ENCODE measurements around the gene PHLDB1.

GRCh38 chr11:118663381-118663780, 56.0 kb downstream of the PHLDB1 start:
- TF ChIP-seq POLR2A (IDR thresholded peaks at IDR 0.05), result no peak
- TF ChIP-seq, protein P1, sequence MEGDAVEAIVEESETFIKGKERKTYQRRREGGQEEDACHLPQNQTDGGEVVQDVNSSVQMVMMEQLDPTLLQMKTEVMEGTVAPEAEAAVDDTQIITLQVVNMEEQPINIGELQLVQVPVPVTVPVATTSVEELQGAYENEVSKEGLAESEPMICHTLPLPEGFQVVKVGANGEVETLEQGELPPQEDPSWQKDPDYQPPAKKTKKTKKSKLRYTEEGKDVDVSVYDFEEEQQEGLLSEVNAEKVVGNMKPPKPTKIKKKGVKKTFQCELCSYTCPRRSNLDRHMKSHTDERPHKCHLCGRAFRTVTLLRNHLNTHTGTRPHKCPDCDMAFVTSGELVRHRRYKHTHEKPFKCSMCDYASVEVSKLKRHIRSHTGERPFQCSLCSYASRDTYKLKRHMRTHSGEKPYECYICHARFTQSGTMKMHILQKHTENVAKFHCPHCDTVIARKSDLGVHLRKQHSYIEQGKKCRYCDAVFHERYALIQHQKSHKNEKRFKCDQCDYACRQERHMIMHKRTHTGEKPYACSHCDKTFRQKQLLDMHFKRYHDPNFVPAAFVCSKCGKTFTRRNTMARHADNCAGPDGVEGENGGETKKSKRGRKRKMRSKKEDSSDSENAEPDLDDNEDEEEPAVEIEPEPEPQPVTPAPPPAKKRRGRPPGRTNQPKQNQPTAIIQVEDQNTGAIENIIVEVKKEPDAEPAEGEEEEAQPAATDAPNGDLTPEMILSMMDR (IDR thresholded peaks at IDR 0.05), result no peak
